ENCODE measurements around the gene POGK. TPM values are rescaled to one million over a fixed set of nuclear protein-coding genes. Genes with fewer than 3 reads are reported as not detected.
A peak's percentile ranks its signal among the peaks of the same experiment; 100 is the strongest.

The POGK gene
- total and polyA plus RNA-seq, 9 of the 15 experiments (the other 6 are each of a cell fraction or from before 2014, with no cell fraction given): 6.1 to 44.5 (median 24.3) TPM

DNA sequence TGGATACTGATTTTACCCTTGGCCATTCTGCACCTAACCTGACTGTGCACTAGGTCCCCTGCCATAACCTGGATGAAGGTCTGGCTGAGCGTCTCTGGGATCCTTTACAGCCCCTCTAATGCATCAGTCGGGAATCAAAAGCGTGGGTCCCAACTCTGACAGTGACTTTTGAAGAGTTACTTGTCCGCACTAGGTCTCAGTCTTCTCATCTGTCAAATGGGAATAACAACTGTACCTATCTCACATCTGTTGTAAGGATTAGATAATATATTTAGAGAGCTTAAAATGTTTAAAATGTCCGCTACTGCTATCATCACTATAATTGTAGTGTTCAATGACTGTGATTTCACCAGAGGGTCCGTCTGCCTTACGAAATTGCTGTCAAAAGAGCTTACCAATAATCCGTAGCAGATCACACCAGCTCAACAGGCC, 36.0 kb downstream of the POGK start (continued):
- TF ChIP-seq, protein P1, sequence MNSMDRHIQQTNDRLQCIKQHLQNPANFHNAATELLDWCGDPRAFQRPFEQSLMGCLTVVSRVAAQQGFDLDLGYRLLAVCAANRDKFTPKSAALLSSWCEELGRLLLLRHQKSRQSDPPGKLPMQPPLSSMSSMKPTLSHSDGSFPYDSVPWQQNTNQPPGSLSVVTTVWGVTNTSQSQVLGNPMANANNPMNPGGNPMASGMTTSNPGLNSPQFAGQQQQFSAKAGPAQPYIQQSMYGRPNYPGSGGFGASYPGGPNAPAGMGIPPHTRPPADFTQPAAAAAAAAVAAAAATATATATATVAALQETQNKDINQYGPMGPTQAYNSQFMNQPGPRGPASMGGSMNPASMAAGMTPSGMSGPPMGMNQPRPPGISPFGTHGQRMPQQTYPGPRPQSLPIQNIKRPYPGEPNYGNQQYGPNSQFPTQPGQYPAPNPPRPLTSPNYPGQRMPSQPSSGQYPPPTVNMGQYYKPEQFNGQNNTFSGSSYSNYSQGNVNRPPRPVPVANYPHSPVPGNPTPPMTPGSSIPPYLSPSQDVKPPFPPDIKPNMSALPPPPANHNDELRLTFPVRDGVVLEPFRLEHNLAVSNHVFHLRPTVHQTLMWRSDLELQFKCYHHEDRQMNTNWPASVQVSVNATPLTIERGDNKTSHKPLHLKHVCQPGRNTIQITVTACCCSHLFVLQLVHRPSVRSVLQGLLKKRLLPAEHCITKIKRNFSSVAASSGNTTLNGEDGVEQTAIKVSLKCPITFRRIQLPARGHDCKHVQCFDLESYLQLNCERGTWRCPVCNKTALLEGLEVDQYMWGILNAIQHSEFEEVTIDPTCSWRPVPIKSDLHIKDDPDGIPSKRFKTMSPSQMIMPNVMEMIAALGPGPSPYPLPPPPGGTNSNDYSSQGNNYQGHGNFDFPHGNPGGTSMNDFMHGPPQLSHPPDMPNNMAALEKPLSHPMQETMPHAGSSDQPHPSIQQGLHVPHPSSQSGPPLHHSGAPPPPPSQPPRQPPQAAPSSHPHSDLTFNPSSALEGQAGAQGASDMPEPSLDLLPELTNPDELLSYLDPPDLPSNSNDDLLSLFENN (IDR thresholded peaks at IDR 0.05; ENCODE audit: low read depth in 2 of 2, low read length in 2 of 2): no peak
- TF ChIP-seq, protein P2, sequence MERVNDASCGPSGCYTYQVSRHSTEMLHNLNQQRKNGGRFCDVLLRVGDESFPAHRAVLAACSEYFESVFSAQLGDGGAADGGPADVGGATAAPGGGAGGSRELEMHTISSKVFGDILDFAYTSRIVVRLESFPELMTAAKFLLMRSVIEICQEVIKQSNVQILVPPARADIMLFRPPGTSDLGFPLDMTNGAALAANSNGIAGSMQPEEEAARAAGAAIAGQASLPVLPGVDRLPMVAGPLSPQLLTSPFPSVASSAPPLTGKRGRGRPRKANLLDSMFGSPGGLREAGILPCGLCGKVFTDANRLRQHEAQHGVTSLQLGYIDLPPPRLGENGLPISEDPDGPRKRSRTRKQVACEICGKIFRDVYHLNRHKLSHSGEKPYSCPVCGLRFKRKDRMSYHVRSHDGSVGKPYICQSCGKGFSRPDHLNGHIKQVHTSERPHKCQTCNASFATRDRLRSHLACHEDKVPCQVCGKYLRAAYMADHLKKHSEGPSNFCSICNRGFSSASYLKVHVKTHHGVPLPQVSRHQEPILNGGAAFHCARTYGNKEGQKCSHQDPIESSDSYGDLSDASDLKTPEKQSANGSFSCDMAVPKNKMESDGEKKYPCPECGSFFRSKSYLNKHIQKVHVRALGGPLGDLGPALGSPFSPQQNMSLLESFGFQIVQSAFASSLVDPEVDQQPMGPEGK (CRISPR knock-in tag; IDR thresholded peaks at IDR 0.05; ENCODE audit: borderline replicate concordance): no peak
- TF ChIP-seq SRSF9 (IDR thresholded peaks at IDR 0.05; ENCODE audit: borderline replicate concordance, low read depth, low read length) (no peak), ETV5 (CRISPR knock-in tag; IDR thresholded peaks at IDR 0.05; ENCODE audit: low read depth) (no peak), SP1 (CRISPR knock-in tag; IDR thresholded peaks at IDR 0.05) (no peak), ZNF449 (CRISPR knock-in tag; IDR thresholded peaks at IDR 0.05) (no peak), NRF1 (conservative IDR thresholded peaks at IDR 0.05 in 1 of 2, IDR thresholded peaks at IDR 0.05 in 1 of 2) (no peak), MYBL2 (IDR thresholded peaks at IDR 0.05; ENCODE audit: low read depth) (no peak), MYBL2 (CRISPR knock-in tag; IDR thresholded peaks at IDR 0.05; ENCODE audit: borderline replicate concordance) (no peak), AFF4 (CRISPR knock-in tag; IDR thresholded peaks at IDR 0.05) (peak; percentile 52; the same call in 1 of the 2 replicates), PHB (CRISPR knock-in tag; IDR thresholded peaks at IDR 0.05) (no peak), MEIS2 (IDR thresholded peaks at IDR 0.05; ENCODE audit: partially characterized antibody) (no peak)
- TF ChIP-seq, protein P3, sequence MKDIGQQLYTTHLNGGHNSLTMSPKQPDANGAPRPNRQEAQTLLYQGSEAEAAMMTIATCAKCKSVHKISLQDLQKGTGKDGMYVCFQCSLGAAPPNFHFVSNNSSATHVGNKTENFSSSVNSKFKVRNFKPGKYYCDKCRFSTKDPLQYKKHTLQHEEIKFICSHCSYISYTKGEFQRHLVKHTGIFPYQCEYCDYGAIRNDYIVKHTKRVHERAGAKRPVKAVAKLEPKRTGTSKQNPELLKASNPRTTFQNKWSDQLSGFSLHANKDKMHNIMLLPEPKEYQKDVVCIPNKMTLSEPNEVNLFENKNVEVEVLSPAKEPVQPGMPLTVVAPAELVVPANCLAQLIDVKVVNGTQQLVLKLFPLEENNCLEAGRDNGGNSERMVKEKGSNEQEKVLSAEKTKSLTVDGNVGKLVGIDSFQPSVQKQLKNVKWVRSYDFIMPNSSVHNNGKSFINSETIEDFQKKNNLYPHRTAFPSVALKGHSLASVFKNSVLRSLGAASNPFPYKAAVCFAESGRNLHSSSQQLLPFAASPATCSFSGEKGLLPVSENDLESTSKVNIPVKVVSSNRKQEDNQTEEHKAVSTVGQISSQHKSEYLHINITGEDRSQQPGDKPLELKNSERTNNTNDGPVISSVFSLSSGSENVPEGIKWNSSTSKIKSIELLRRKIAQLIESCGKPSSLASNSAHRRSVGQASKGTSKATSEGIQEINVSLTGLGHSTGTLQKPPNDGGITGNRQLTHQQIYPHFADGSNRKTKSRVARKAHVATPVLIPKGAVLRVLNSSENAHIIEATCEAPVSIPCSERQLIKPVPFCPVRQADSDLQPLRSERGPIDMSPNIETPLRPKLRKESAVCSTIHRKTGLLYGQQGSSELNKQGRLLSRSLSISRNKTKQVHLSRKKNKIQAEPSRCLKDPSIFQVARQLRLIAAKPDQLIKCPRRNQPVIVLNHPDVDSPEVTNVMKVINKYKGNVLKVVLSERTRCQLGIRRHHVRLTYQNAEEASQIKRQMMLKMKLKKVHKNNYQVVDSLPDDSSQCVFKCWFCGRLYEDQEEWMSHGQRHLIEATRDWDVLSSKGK (CRISPR knock-in tag; IDR thresholded peaks at IDR 0.05): no peak
